Mucosa of gallbladder (tissue), 1 donor: Measurements from ENCODE around the gene SLC25A25. TPM values are rescaled to one million over a fixed set of nuclear protein-coding genes. Genes with fewer than 3 reads are reported as not detected.
"Not testable (repeated sequence)": the region's sequence is repeated elsewhere in the genome, so short reads cannot be mapped to it uniquely, and the experiment has no call there.

Source experiments
- DNase-seq: peaks from one replicate; pipeline ENCODE4 v3.0.0-alpha.2; 2020; ENCODE audit warnings: low spot score
- total RNA-seq: library from RNA; stranded (reverse); gene quantifications from one replicate; pipeline ENCODE4 v1.2.1, GENCODE V29; 2021
- donor health status: DM: no; HTN: no; CAD: no.

Gene SLC25A25
- total RNA-seq, 1 donor from 2014 or later = 77.7 TPM

DNA sequence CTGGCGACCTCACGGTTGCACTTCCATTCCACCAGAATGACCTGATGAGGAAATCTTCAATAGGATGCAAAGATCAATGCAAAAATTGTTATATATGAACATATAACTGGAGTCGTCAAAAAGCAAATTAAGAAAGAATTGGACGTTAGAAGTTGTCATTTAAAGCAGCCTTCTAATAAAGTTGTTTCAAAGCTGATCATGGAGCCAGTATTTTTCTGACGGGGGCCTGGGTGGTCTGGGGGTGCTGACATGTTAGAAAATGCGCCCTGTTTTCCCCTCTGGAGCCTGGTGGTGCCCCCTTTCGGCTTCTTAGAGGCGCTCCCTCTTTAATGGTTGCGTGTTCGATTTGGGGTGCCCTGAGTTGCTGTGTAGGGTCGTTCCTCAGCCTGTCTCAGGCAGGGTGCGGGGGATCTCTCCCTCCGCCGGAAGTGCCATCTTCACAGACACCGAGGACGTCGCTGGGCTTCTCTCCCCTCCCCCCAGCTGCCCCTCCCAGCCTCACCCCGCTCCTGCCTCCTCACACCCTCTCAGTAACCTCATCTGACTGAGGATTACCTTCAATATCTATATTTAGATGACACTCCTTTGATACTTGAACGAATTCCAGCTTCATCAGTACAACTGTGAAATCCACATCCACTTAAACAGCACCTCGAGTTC, 41.1 kb downstream of the SLC25A25 start:
- DNase-seq = no peak

DNA sequence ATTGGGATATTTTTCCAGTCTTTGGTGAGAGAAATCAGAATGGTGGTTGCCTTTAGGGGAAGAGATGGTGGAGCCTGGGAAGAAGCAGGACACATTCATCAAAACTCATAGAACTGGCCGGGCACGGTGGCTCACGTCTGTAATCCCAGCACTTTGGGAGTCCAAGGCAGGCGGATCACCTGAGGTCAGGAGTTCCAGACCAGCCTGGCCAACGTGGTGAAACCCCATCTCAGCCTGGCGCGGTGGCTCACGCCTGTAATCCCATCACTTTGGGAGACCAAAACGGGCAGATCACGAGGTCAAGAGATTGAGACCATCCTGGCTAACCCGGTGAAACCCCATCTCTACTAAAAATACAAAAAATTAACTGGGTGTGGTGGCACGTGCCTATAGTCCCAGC, 43.7 kb downstream of the SLC25A25 start:
- not testable (repeated sequence) for DNase-seq

- DNase-seq = no peak
These were observed 45.7 kb downstream of the SLC25A25 start for GRCh38 chr9:128113526-128114325.

DNA sequence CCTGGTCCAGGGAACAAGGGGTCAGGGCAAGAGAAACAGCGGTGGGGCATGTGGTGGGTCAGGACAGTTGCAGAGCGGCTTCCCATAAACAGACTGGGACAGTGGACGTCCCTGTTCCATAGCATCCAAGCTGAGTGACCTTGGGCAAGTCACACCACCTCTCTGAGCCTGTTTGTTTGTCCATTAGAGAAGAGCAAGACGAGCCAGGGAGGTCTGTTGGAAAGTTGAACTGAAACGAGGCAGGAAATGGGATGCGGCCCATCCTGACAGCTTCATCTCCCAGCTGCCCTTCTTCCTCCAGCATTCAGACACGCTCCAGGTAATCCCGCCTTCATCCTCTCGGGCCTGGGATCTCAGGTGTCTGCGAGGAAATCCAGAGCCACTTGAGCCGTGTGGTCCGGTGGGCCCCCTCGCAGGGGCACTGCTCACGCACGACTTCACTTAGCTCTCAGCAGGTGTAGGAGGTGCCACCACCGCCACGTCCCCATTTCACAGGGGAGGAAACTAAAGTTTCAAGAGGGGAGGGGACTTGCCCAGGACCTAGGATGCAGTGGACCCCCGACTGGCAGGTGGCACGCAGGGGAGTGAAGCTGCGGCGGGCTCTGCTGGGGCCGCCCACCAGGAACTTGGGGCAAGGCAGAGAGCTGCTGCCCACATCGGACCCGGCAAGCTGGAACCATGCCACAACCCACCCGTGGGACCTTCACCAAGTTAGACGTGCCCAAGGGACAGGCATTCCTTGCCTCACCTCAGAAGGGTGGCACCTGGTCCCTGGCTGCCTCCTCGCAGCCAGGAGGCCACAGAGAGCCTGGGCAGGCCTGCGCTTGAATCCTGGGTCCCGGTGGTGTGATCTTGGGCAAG, 46.5 kb downstream of the SLC25A25 start:
- DNase-seq = no peak

- peak; percentile 93 for DNase-seq
These were observed 47.4 kb downstream of the SLC25A25 start for GRCh38 chr9:128115187-128116103.

DNA sequence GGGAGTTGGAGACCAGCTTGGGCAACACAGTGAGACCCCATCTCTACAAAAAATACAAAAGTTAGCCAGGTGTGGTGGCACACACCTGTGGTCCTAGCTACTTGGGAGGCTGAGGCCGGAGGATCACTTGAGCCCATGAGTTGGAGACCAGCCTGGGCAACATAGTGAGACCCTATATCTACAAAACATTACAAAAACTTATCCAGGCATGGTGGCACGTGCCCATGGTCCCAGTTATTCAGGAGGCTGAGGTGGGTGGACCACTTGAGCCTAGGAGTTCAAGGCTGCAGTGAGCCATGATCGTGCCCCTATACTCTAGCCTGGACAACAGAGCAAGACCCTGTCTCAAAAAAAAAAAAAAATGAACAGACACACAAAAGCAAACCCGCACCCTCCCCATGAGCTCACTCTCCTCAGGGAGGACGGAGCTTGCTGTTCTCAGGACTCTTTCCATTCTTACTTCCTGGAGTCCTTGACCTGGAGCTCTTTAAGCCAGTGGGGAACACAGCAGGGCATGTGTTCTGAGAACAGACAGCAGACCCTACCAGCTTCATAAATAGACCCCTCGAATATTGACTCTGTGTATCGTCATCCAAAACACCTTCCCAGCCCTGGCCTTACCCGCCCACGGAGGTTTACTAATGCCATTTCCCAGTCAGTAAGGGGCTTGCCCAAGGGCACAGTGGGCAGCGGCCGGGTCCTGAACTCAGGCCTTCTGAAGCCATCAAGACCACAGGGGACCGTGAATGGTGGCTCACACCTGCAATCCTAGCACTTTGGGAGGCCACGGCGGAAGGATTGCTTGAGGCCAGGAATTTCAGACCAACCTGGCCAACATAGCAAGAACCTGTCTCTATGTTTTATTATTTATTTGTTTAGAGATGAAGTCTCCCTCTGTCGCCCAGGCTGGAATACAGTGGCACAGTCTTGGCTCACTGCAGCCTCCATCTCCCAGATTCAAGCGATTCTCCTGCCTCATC, 48.4 kb downstream of the SLC25A25 start:
- no peak for DNase-seq

- peak; percentile 96 for DNase-seq
These were observed 49.8 kb downstream of the SLC25A25 start for GRCh38 chr9:128117613-128118471.

GRCh38 chr9:128118472-128118857, 50.4 kb downstream of the SLC25A25 start:
- DNase-seq = no peak

DNA sequence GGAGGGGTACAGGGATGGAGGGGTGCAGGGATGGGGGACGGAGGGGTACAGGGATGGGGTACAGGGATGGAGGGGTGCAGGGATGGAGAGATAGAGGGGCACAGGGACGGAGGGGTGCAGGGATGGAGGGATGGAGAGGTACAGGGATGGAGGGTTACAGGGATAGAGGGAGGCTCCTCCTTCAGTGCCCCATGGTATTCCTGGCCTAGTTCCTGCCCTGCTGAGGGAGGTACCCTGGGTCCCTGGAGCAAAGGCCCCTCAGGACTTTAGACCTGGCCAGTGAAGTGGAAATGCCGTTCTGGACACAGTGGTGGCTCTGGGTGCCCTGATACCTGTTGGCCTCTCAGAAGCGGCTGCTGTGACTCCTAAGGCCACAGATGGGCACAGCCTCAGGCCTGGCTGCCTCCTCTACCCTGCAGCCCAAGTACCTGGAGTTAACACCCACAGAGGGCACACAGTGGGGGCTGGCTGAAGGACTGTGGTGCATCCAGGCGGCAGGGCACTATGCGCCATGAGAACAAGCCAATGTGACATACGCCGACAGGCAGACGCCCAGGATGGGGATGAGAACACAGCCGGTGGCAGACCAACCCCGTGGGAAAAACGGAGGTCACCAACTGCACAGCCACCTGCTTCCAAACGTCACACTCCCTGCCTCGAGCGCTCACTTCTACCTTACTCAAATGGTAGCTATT, 51.1 kb downstream of the SLC25A25 start:
- DNase-seq = no peak

GRCh38 chr9:128120061-128120740, 52.2 kb downstream of the SLC25A25 start:
- no peak for DNase-seq

- no peak for DNase-seq
These were observed 52.9 kb downstream of the SLC25A25 start for GRCh38 chr9:128120741-128121465.

GRCh38 chr9:128121466-128121810, 53.4 kb downstream of the SLC25A25 start:
- no peak for DNase-seq

- DNase-seq = no peak
These were observed 54.1 kb downstream of the SLC25A25 start for GRCh38 chr9:128121924-128122808.

DNA sequence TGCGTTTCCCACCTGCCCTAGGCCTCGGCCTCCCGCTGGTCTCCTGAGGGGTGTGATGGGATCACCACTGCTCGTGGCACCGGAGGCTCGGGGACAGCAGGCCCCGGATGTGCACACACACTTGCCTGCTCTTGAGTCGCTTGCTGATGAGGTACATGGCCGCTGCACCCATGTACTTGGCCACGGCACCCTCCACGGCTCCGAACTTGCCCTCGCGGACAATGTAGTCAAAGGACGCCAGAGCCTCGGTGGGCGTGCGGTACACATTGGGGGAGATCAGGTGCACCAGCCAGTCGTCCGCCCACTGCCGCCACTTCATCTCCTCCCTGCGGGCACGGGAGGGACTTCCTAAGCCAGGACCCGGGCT, 54.8 kb downstream of the SLC25A25 start:
- no peak for DNase-seq

GRCh38 chr9:128123451-128124080, 55.5 kb downstream of the SLC25A25 start:
- no peak for DNase-seq

GRCh38 chr9:128124451-128124850, 56.4 kb downstream of the SLC25A25 start:
- DNase-seq = no peak
